RWPE1 (cell line): ENCODE results near the gene NOSIP.
A peak's percentile ranks its signal among the peaks of the same experiment; 100 is the strongest.

Experiments
- CTCF ChIA-PET: fragments of 350-600 bp; sonication (Branson Sonifier 250); formaldehyde crosslinking; extraction: SDS; loops from one replicate; lab custom pipeline; 2021; lab: Yijun Ruan, JAX
- POLR2A ChIA-PET: fragments of 400-600 bp; formaldehyde crosslinking; extraction: SDS; loops from one replicate; lab custom pipeline; 2020; ENCODE audit warnings: antibody characterized with exemption; ENCODE audit not compliant: low non-redundant PET; lab: Yijun Ruan, JAX
- DNase-seq: peaks from one replicate; pipeline ENCODE4 v3.0.0; 2012; ENCODE audit warnings: low spot score
- H3K27ac ChIP-seq: fragments of 450-650 bp; 2 replicates; pipeline ENCODE4 v1.5.1; 2017
- CTCF ChIP-seq: fragments of 450-650 bp; conservative IDR thresholded peaks from 2 replicates; pipeline ENCODE4 v1.5.1; 2017; ENCODE audit warnings: low read depth, mild to moderate bottlenecking

The NOSIP gene

GRCh38 chr19:49534632-49535385, 45.5 kb downstream of the NOSIP start:
- no peak for TF ChIP-seq CTCF
- DNase-seq: no peak
- ChIA-PET POLR2A (interaction anchor here (0.5 kb wide), 1 partner anchor 16 kb away, joined by 5 read pairs; no protein-coding TSS in a partner anchor), CTCF (interaction anchor here (0.6 to 2.9 kb wide), 7 partner anchors 12 to 82 kb away, joined by 3 to 10 read pairs (median 3); no protein-coding TSS in a partner anchor)
- no peak overlapping the region for H3K27ac ChIP-seq

- peak; percentile 73 for DNase-seq
- peak overlapping the region; percentile 4; the same call in 1 of the 2 replicates for H3K27ac ChIP-seq
- peak; percentile 46 for TF ChIP-seq CTCF
- CTCF ChIA-PET: interaction anchor here (0.8 to 2.9 kb wide), 6 partner anchors 13 to 37 kb away, joined by 3 to 10 read pairs (median 4); no protein-coding TSS in a partner anchor
- POLR2A ChIA-PET: no interaction called here
Measured at GRCh38 chr19:49533551-49534488, 46.5 kb downstream of the NOSIP start.

- no peak overlapping the region for H3K27ac ChIP-seq
- DNase-seq: no peak
- TF ChIP-seq CTCF: no peak
- ChIA-PET CTCF (interaction anchor here (1.3 kb wide), 1 partner anchor 16 kb away, joined by 8 read pairs; no protein-coding TSS in a partner anchor), POLR2A (no interaction called here)
Measured at GRCh38 chr19:49530708-49531107, 49.6 kb downstream of the NOSIP start.

GRCh38 chr19:49528211-49528771, 52.1 kb downstream of the NOSIP start:
- TF ChIP-seq CTCF: no peak
- CTCF ChIA-PET: no interaction called here
- no peak for DNase-seq
- H3K27ac ChIP-seq: no peak overlapping the region
- POLR2A ChIA-PET: no interaction called here

- ChIA-PET CTCF (interaction anchor here (0.6 kb wide), 2 partner anchors 19 to 41 kb away, joined by 3 to 4 read pairs; no protein-coding TSS in a partner anchor), POLR2A (no interaction called here)
- no peak overlapping the region for H3K27ac ChIP-seq
- DNase-seq: no peak
- no peak for TF ChIP-seq CTCF
Measured at GRCh38 chr19:49524812-49525455, 55.4 kb downstream of the NOSIP start.
